ENCODE data around the gene ALS2. TPM values are rescaled to one million over a fixed set of nuclear protein-coding genes. Genes with fewer than 3 reads are reported as not detected.

The ALS2 gene
- total RNA-seq, 1 experiment from 2014 or later, result 28.1 TPM

DNA sequence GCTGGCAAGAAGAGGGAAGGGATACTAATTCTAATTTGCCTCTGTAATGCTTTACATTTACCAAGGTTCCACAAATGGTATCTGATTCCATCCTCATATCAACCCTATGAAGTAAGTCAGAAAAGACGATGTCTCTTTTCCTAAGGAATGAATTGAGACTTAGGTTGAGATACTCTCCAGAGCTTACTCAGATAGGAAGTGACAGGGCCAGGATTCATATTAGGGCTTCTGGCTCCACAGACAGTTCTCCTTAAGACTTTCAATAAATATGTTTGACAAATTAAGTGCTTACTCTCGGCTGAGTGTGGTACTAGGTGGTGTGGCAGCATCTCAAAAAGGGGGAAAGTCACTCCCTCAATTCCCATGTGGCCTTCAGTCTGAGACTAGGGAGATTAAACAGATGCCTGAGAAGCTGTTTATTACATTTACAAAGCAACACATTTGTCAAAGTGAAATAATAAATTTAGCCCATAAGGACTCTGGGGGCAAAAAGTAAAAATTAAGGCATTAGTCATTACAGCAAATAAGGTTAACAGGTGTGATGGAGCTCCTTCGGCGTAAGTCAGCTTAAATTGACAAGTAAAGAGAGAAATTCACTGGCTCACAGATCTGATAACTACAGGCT is 39.8 kb upstream of the ALS2 start:
- no peak for ATAC-seq

DNA sequence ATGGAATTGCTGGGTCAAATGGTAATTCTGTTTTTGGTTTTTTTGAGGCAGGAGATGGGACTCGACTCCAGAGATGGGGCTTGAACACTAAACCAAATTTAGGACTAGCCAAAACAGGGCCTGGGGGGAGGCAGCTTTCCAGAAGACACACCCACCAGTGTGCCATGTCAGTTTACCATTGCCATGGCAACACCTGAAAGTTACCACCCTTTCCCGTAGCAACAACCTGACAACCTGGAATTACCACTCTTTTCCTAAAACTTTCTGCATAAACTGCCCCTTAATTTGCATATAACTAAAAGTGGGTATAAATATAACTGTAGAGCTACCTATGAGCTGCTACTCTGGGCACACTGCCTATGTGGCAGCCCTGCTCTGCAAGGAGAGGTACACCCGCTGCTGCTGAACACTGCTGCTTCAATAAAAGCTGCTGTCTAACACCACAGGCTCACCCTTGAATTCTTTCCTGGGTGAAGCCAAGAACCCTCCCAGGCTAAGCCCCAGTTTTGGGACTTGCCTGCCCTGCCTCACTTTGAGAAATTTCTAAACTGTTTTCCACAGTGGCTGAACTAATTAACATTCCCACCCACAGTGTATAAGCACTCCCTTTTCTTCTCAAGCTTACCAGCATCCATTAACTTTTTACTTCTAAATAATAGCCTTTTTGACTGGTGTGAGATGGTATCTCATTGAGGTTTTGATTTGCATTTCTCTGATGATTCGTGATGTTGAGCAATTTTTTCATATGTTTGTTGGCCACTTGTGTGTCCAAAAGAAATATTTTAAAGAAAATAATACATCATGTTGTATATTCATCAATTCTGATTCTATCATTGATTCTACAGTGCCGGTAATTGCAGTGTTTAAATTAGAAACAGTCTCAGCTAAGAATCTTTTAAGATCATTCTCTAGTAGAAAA is 36.2 kb upstream of the ALS2 start:
- H3K9me2 ChIP-seq (ENCODE audit: insufficient read depth), result no peaks in the 10 kb centered on the region
- no peak overlapping the region for H3K4me2 ChIP-seq (ENCODE audit: low read length)
- H3K9me3 ChIP-seq (ENCODE audit: control insufficient read depth in 1 of 2, insufficient read depth in 1 of 2, low read depth in 1 of 2, low read length in 2 of 2), result no peaks in the 10 kb centered on the region
- H3K27ac ChIP-seq (ENCODE audit: low read depth, low read length), result no peak overlapping the region
- no peaks in the 10 kb centered on the region for H4K20me1 ChIP-seq (ENCODE audit: insufficient read depth)
- intact Hi-C loops (cut with micrococcal nuclease), result no loop called here
- ChIA-PET RAD21 (ENCODE audit: low non-redundant PET in 1 of 2, low total read pairs in 2 of 2, uncharacterized antibody in 2 of 2, unreplicated experiment in 2 of 2) (no interaction called here), CTCF (no interaction called here), POLR2A (no interaction called here)
- H2AFZ ChIP-seq (ENCODE audit: low read depth, low read length, poor library complexity, severe bottlenecking), result no peak overlapping the region
- no peak for DNase-seq (ENCODE audit: low read depth, low spot score)
- no peak overlapping the region for H3K9ac ChIP-seq (ENCODE audit: low read length)
- H3K27me3 ChIP-seq (ENCODE audit: insufficient read depth, low read length), result no peaks in the 10 kb centered on the region
- TF ChIP-seq, protein P1, sequence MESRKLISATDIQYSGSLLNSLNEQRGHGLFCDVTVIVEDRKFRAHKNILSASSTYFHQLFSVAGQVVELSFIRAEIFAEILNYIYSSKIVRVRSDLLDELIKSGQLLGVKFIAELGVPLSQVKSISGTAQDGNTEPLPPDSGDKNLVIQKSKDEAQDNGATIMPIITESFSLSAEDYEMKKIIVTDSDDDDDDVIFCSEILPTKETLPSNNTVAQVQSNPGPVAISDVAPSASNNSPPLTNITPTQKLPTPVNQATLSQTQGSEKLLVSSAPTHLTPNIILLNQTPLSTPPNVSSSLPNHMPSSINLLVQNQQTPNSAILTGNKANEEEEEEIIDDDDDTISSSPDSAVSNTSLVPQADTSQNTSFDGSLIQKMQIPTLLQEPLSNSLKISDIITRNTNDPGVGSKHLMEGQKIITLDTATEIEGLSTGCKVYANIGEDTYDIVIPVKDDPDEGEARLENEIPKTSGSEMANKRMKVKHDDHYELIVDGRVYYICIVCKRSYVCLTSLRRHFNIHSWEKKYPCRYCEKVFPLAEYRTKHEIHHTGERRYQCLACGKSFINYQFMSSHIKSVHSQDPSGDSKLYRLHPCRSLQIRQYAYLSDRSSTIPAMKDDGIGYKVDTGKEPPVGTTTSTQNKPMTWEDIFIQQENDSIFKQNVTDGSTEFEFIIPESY (IDR thresholded peaks at IDR 0.05; ENCODE audit: extremely low read depth, insufficient replicate concordance, low read length), result no peak
- no peak for TF ChIP-seq ZNF274 (IDR thresholded peaks at IDR 0.05; ENCODE audit: low read depth, low read length)
- no peaks in the 10 kb centered on the region for H3K4me1 ChIP-seq (ENCODE audit: control insufficient read depth in 1 of 2, insufficient read depth in 2 of 2, low read length in 2 of 2)
- no peaks in the 10 kb centered on the region for H3K79me2 ChIP-seq (ENCODE audit: insufficient read depth, low read length)
- ATAC-seq, result no peak
- BruUV-seq (replicated peaks), result no TSS peak
- H3K4me3 ChIP-seq (replicated peaks in 1 of 2; ENCODE audit: low read depth in 1 of 2, low read length in 2 of 2), result no peak overlapping the region
- H3K36me3 ChIP-seq (ENCODE audit: control insufficient read depth in 1 of 2, insufficient read depth in 2 of 2, low read length in 2 of 2), result no peaks in the 10 kb centered on the region

More for the DNA sequence above, 39.8 kb upstream of the ALS2 start:
- no peaks in the 10 kb centered on the region for H3K27me3 ChIP-seq (ENCODE audit: insufficient read depth, low read length)
- BruUV-seq (replicated peaks), result no TSS peak
- no peak overlapping the region for H3K4me3 ChIP-seq (replicated peaks in 1 of 2; ENCODE audit: low read depth in 1 of 2, low read length in 2 of 2)
- TF ChIP-seq CBX3 (IDR thresholded peaks at IDR 0.05; ENCODE audit: low read depth) (no peak), RAD21 (IDR thresholded peaks at IDR 0.05; ENCODE audit: low read depth) (no peak)
- no peak overlapping the region for H2AFZ ChIP-seq (ENCODE audit: low read depth, low read length, poor library complexity, severe bottlenecking)
- ChIA-PET RAD21 (ENCODE audit: low non-redundant PET in 1 of 2, low total read pairs in 2 of 2, uncharacterized antibody in 2 of 2, unreplicated experiment in 2 of 2) (no interaction called here), CTCF (no interaction called here), POLR2A (no interaction called here)
- H3K36me3 ChIP-seq (ENCODE audit: control insufficient read depth in 1 of 2, insufficient read depth in 2 of 2, low read length in 2 of 2), result no peaks in the 10 kb centered on the region
- H3K9ac ChIP-seq (ENCODE audit: low read length), result no peak overlapping the region
- DNase-seq (ENCODE audit: low read depth, low spot score), result no peak
- H3K4me1 ChIP-seq (ENCODE audit: control insufficient read depth in 1 of 2, insufficient read depth in 2 of 2, low read length in 2 of 2), result no peaks in the 10 kb centered on the region
- intact Hi-C loops (cut with micrococcal nuclease), result no loop called here
- no peaks in the 10 kb centered on the region for H3K9me3 ChIP-seq (ENCODE audit: control insufficient read depth in 1 of 2, insufficient read depth in 1 of 2, low read depth in 1 of 2, low read length in 2 of 2)
- no peaks in the 10 kb centered on the region for H4K20me1 ChIP-seq (ENCODE audit: insufficient read depth)
- H3K27ac ChIP-seq (ENCODE audit: low read depth, low read length), result no peak overlapping the region
- H3K9me2 ChIP-seq (ENCODE audit: insufficient read depth), result no peaks in the 10 kb centered on the region; the same call in 1 of the 2 replicates
- H3K79me2 ChIP-seq (ENCODE audit: insufficient read depth, low read length), result no peaks in the 10 kb centered on the region
- H3K4me2 ChIP-seq (ENCODE audit: low read length), result no peak overlapping the region
